Activated CD4-positive, alpha-beta T cell treated with anti-CD3 and anti-CD28 coated beads for 48 hours (primary cell): ENCODE measurements around the gene NOMO2.
"Not testable (repeated sequence)": the region's sequence is repeated elsewhere in the genome, so short reads cannot be mapped to it uniquely, and the experiment has no call there.

Source experiments
- DNase-seq: peaks from one replicate; pipeline ENCODE4 v3.0.0-alpha.2; 2020

The NOMO2 gene

DNA sequence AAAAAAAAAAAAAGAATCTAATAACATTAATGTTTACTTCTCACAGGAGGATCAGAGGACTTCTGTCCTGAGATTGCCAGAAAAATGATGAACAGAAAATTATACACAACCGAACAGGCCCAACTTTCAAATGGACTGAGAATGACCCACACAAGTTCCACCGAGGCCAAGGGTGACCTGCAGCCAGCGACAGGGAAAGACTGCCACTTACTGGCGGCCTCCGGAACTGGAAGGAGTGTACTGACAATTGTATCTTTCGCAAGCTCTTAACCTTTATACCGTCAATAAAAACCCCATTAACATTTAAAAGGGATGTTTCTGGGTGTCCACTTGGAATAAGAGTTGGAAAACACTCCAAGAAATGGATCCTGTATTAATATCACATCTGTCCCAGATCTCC is 63.5 kb downstream of the NOMO2 start:
- not testable (repeated sequence) for DNase-seq

DNA sequence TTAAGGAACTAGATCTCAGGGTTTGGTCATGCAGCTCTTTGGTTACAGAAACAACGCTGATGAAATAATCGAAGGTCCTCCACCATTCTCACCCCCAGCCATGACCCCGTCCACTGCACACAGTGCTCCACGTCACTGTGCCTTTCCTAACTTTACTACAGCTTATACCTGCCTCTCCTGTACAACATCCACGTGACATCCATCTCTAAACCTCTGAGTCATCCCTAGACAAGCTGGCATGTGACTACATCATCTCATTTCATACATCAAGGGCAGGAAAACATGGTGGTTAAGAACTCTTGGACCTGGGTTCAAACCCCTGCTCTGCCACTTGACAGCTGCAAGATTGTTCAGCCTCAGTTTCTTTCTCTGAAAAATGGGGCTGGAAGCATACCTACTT is 64.9 kb downstream of the NOMO2 start:
- DNase-seq: not testable (repeated sequence)

DNA sequence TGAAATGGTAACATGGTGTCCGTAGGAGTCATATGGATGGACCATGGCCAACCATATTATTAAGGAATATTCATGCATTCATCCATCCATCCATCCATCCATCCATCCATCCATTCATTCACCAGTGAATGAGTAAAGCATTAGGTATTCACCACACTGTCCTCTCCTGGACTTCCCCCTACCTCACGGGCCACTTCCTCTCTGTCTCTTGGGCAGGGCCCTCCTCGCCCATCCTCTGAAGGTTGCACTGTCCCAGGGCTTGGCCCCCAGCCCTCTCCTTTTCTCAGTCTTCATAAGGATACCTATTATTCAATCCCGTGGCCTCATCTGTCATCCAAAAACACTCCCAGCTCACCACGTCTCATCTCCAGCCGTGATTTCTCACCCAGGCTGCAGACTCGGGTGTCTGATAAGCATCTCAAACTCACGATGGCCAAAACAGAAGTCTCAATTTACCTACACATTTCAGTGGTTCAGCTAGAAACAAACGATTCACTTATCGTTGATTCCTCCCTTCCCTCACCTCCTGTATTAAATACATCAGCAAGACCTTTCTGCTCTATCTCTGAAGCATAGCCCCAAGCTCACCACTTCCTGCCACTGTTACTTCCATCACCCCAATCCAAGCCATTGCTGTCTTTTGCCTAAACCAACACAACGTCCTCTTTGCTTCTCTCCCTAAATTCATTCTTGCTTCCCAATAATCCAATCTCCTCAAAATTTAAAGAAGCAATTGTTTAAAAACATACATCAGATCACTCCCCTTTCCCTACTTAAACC is 69.6 kb downstream of the NOMO2 start:
- DNase-seq: not testable (repeated sequence)

DNA sequence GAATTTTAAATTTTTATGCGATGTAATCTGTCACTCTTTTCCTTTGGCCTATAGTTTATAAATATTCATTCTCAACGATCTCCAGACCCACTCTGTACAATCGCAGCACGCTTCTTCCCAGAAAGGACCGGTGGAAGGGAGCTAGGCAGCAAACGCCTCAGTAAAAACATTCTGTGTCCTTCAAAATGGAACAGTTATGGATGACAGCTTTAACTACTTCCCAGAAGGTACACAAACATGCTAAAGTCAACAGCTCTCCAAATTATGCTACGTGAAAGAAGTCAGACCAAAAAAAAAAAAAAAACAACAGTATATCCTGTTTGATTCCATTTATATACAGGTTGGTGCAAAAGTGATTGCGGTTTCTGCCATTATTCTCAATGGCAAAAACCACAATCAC is 125.9 kb downstream of the NOMO2 start:
- DNase-seq: not testable (repeated sequence)

DNA sequence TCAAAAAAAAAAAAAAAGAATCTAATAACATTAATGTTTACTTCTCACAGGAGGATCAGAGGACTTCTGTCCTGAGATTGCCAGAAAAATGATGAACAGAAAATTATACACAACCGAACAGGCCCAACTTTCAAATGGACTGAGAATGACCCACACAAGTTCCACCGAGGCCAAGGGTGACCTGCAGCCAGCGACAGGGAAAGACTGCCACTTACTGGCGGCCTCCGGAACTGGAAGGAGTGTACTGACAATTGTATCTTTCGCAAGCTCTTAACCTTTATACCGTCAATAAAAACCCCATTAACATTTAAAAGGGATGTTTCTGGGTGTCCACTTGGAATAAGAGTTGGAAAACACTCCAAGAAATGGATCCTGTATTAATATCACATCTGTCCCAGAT is 146.1 kb downstream of the NOMO2 start:
- not testable (repeated sequence) for DNase-seq

DNA sequence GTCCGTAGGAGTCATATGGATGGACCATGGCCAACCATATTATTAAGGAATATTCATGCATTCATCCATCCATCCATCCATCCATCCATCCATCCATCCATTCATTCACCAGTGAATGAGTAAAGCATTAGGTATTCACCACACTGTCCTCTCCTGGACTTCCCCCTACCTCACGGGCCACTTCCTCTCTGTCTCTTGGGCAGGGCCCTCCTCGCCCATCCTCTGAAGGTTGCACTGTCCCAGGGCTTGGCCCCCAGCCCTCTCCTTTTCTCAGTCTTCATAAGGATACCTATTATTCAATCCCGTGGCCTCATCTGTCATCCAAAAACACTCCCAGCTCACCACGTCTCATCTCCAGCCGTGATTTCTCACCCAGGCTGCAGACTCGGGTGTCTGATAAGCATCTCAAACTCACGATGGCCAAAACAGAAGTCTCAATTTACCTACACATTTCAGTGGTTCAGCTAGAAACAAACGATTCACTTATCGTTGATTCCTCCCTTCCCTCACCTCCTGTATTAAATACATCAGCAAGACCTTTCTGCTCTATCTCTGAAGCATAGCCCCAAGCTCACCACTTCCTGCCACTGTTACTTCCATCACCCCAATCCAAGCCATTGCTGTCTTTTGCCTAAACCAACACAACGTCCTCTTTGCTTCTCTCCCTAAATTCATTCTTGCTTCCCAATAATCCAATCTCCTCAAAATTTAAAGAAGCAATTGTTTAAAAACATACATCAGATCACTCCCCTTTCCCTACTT is 152.2 kb downstream of the NOMO2 start:
- not testable (repeated sequence) for DNase-seq

DNA sequence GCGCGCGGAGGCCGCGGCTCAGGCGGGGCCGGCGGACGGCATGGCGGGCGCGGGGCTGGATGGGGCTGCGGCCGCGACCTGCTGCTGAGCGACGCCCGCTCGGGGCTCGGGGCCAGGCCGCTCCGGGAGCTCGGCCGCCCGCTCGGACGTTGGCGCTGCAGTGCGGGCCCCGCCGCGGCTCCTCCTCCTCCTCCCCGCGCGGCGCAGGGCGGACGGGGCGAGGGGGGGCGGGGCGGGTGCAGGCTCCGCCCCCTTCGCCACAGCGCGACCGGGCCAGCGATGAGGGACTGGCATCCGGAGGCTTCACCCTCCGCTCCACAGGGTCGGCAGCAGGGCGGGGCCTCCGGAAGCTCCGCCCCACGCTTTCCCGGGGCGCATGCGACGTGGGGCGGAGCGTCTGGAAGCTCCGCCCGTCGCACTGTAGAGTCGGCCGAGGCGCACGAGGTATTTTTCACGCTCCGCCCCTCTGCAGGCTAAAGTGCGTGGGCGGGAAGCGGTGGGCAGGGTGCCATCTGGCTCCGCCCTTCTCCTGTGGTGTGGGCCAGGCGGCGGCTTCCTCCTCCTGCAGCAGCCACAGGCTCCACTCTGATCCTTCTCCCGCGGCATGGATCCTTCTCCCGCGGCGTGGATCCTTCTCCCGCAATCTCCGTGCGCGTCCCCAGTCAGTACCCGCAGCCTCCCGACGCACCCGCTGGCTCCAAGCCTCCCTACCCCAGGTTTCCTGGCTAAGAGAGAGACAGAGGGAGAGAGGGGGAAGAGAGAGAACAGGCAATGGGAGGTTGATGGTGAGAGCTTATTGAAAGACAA is 159.8 kb downstream of the NOMO2 start:
- DNase-seq: not testable (repeated sequence)

GRCh38 chr16:18401159-18401558 is 160.7 kb downstream of the NOMO2 start:
- DNase-seq: peak; percentile 22

DNA sequence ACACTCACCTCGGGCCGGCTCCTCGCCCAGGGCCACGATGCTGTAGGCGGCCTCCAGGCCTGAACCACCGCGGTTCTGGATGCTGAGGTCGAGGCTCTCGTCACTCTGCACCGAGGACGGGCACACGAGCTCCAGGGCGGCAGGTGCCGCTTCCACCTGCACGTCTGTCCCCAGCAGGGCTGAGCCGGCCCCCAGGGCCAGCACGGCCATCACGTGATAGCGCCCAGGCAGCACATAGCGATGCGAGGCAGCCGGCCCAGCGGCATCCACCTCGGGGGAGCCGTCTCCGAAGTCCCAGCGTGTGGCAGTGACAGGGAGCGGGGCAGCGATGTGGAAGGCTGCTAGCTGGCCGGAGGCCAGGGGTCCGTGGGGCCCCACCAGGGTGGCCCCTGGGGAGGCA is 167.5 kb downstream of the NOMO2 start:
- not testable (repeated sequence) for DNase-seq

- not testable (repeated sequence) for DNase-seq
These were observed 174.1 kb downstream of the NOMO2 start for GRCh38 chr16:18387767-18388166.

GRCh38 chr16:18386517-18386916 is 175.4 kb downstream of the NOMO2 start:
- DNase-seq: not testable (repeated sequence)

DNA sequence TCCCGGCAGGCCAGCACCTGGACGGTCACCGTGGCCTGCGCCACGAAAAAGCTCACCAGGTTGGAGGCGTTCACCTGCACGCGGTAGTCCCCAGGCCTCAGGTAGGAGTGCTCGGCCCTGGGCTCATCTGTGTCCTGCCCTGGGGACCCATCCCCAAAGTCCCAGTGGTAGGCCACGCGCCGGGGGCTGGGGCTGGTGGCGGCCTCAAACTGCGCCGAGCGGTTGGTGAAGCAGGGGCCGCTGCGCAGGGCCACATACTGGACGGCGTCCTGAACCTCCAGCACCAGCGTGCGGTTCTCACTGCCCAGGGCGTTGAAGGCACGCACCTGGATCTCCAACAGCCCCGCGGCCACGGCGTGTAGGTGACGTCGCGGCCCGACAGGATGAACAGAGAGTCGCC is 176.6 kb downstream of the NOMO2 start:
- DNase-seq: not testable (repeated sequence)

- not testable (repeated sequence) for DNase-seq
These were observed 177.0 kb downstream of the NOMO2 start for GRCh38 chr16:18384869-18385268.

GRCh38 chr16:18384098-18384636 is 177.7 kb downstream of the NOMO2 start:
- DNase-seq: not testable (repeated sequence)

- not testable (repeated sequence) for DNase-seq
These were observed 179.2 kb downstream of the NOMO2 start for GRCh38 chr16:18382696-18383095.
